ENCODE data around the gene FAM161B. TPM values are rescaled to one million over a fixed set of nuclear protein-coding genes. Genes with fewer than 3 reads are reported as not detected.

The FAM161B gene
- total and polyA plus RNA-seq, 2 of the 8 experiments (the other 6 are each of a cell fraction or from before 2014, with no cell fraction given), result 0.14 to 0.32 TPM

DNA sequence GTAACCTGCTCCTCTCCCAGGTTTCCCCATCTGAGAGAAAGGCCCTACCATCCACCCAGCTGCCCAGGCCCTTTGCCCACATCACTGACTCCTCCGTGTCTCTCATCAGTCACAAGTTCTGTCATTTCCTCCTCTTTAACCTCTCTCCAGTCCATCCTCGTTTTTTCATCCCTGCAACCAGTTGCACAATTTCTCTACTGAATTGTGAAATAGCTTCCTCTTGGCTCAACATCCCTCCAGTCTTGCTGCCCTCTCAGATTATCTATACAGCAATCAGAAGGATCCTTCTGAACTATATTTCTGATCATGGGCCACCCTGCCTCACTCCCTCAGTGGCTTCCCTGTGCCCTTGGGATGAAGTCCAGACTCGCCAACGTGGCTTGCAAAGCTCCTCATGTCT is 6.8 kb downstream of the FAM161B start:
- no peak overlapping the region for H2BK20ac ChIP-seq (ENCODE audit: low read length)
- H2BK15ac ChIP-seq (ENCODE audit: low read length), result no peak overlapping the region
- H4K8ac ChIP-seq (ENCODE audit: extremely low read depth, insufficient read depth, low read length), result no peak overlapping the region; the same call in 1 of the 2 replicates
- no peak overlapping the region for H2AK5ac ChIP-seq (ENCODE audit: low read depth, low read length)
- 77% methylated on average over 4 of the region's 4 CpGs; no CpG with 5 or more reads in 1 of the 2 experiments for WGBS, 2 experiments (ENCODE audit: extremely low coverage in 1 of 2, insufficient coverage in 1 of 2, insufficient read length in 1 of 2, insufficient replicate concordance in 2 of 2, low coverage in 1 of 2, low lambda C conversion rate in 2 of 2, missing lambda C conversion rate in 1 of 2)
- H2AFZ ChIP-seq (ENCODE audit: low read length), result no peak overlapping the region
- ChIA-PET POLR2A (ENCODE audit: partially characterized antibody) (no interaction called here), CTCF (ENCODE audit: partially characterized antibody) (interaction anchor here (1.0 kb wide), 1 partner anchor 125 kb away, joined by 3 read pairs; no protein-coding TSS in a partner anchor)
- no peak overlapping the region for H3K56ac ChIP-seq (replicated peaks; ENCODE audit: insufficient read length, low read depth, low read length)
- no peak overlapping the region for H3K27ac ChIP-seq (ENCODE audit: low read depth, low read length)
- no peak overlapping the region for H4K91ac ChIP-seq (replicated peaks; ENCODE audit: insufficient read length, low read length)
- no peak overlapping the region for H4K5ac ChIP-seq (ENCODE audit: insufficient read length, low read depth, low read length)
- DNase-seq (ENCODE audit: low read depth in 1 of 2, low spot score in 2 of 2) (no peak), FAIRE-seq (no peak)
- peak; percentile 49; the same call in 1 of the 2 replicates for TF ChIP-seq CEBPB (IDR thresholded peaks at IDR 0.05; ENCODE audit: low read depth, low read length)
- TF ChIP-seq, protein P1, sequence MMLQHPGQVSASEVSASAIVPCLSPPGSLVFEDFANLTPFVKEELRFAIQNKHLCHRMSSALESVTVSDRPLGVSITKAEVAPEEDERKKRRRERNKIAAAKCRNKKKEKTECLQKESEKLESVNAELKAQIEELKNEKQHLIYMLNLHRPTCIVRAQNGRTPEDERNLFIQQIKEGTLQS (IDR thresholded peaks at IDR 0.05; ENCODE audit: insufficient read depth, low read depth, low read length), result no peak
- no peak for TF ChIP-seq SIN3A (conservative IDR thresholded peaks at IDR 0.05 in 1 of 2, IDR thresholded peaks at IDR 0.05 in 1 of 2; ENCODE audit: low read depth in 1 of 2, low read length in 2 of 2)
- no peak overlapping the region for H3K18ac ChIP-seq (ENCODE audit: extremely low read depth, low read length)
- H2BK5ac ChIP-seq (ENCODE audit: low read depth, low read length), result no peak overlapping the region
- no peak overlapping the region for H2BK120ac ChIP-seq (replicated peaks; ENCODE audit: low read depth, low read length)
- H4K20me1 ChIP-seq (replicated peaks in 1 of 2; ENCODE audit: control insufficient read depth in 1 of 2, insufficient read depth in 2 of 2, low read length in 2 of 2), result no peaks in the 10 kb centered on the region
- no peaks in the 10 kb centered on the region for H3K9me3 ChIP-seq (ENCODE audit: insufficient read depth in 2 of 2, low read depth in 1 of 2, low read length in 1 of 2)
- H3K27me3 ChIP-seq (replicated peaks in 1 of 4; ENCODE audit: control insufficient read depth in 3 of 4, extremely low read depth in 1 of 4, insufficient read depth in 3 of 4, low read length in 3 of 4), result no peaks in the 10 kb centered on the region
- no peaks in the 10 kb centered on the region for H3K23me2 ChIP-seq (ENCODE audit: low read depth, low read length)
- no peak overlapping the region for H3K14ac ChIP-seq (ENCODE audit: insufficient read length)
- no peak overlapping the region for H3K23ac ChIP-seq (ENCODE audit: insufficient read length)
- no peak overlapping the region for H2BK12ac ChIP-seq (ENCODE audit: low read depth, low read length)
- H3K4me3 ChIP-seq (ENCODE audit: extremely low read depth in 1 of 4, insufficient read depth in 2 of 4, low read depth in 3 of 4, low read length in 4 of 4), result no peak overlapping the region
- H3K79me2 ChIP-seq (ENCODE audit: control insufficient read depth in 1 of 2, insufficient read depth in 2 of 2, low read length in 2 of 2), result no peaks in the 10 kb centered on the region
- no peaks in the 10 kb centered on the region for H3K36me3 ChIP-seq (ENCODE audit: control insufficient read depth in 2 of 4, insufficient read depth in 4 of 4, low read length in 3 of 4)
- H3K9ac ChIP-seq (replicated peaks in 1 of 4; ENCODE audit: extremely low read depth in 1 of 4, low read depth in 3 of 4, low read length in 3 of 4), result no peak overlapping the region
- H3K4me2 ChIP-seq (ENCODE audit: insufficient read depth in 1 of 2, low read depth in 2 of 2, low read length in 2 of 2), result no peak overlapping the region
- H3K79me1 ChIP-seq (ENCODE audit: low read depth, low read length), result no peaks in the 10 kb centered on the region
- H3K4me1 ChIP-seq (replicated peaks in 1 of 4; ENCODE audit: control insufficient read depth in 3 of 4, insufficient read depth in 4 of 4, low read length in 3 of 4), result no peaks in the 10 kb centered on the region
- H3K4ac ChIP-seq (replicated peaks; ENCODE audit: insufficient read length, low read depth, low read length), result no peak overlapping the region
